PC-3 (cell line): ENCODE data around the gene MBNL1. TPM values are rescaled to one million over a fixed set of nuclear protein-coding genes. Genes with fewer than 3 reads are reported as not detected.
A peak's percentile ranks its signal among the peaks of the same experiment; 100 is the strongest.

Experiments
- ATAC-seq: fragments of 200-7000 bp; cut with Tn5 transposase; 2 replicates; pipeline ENCODE4 v1.9.1; 2020; ENCODE audit warnings: mild to moderate bottlenecking, moderate library complexity
- BruUV-seq: library from RNA; stranded (reverse); fragments of 400-500 nt; replicated peaks from 2 replicates; lab custom pipeline; 2021; lab: Mats Ljungman, UMichigan
- CTCF ChIA-PET: fragments of 300-600 bp; sonication (Branson Sonifier 250); formaldehyde crosslinking; loops from one replicate; lab custom pipeline; 2022; ENCODE audit warnings: antibody characterized with exemption; lab: Charles Lee
- POLR2A ChIA-PET: fragments of 300-600 bp; sonication (Branson Sonifier 250); formaldehyde crosslinking; loops from one replicate; lab custom pipeline; 2022; ENCODE audit warnings: antibody characterized with exemption; ENCODE audit not compliant: unreplicated experiment; lab: Charles Lee
- DNase-seq: peaks from one replicate; pipeline ENCODE4 v3.0.0-alpha.2; 2015
- H2AFZ ChIP-seq: fragments of 300-600 bp; sonication (generic); 2 replicates; pipeline ENCODE4 v1.6.0; 2016; ENCODE audit warnings: antibody characterized with exemption, low read length
- H3F3A ChIP-seq: fragments of 300-600 bp; sonication (generic); one replicate; pipeline ENCODE4 v1.6.0; 2017; ENCODE audit warnings: antibody characterized with exemption, low read length, control low read depth, mild to moderate bottlenecking; ENCODE audit not compliant: unreplicated experiment
- H3K27ac ChIP-seq: fragments of 300-600 bp; sonication (generic); 2 replicates; pipeline ENCODE4 v1.5.1; 2016; ENCODE audit warnings: mild to moderate bottlenecking, low read length
- H3K27me3 ChIP-seq: fragments of 300-600 bp; sonication (generic); 2 replicates; pipeline ENCODE4 v1.6.1; 2016; ENCODE audit warnings: low read length, mixed read lengths
- H3K36me3 ChIP-seq: fragments of 300-600 bp; sonication (generic); 2 replicates; pipeline ENCODE4 v1.6.1; 2016; ENCODE audit warnings: low read depth, mixed run types, low read length, mixed read lengths
- H3K4me1 ChIP-seq: fragments of 300-600 bp; sonication (generic); 2 replicates; pipeline ENCODE4 v1.5.1; 2016; ENCODE audit warnings: low read length; ENCODE audit not compliant: insufficient read depth
- H3K4me2 ChIP-seq: fragments of 300-600 bp; sonication (generic); 2 replicates; pipeline ENCODE4 v1.6.0; 2016; ENCODE audit warnings: low read length
- H3K4me3 ChIP-seq: fragments of 300-600 bp; sonication (generic); 2 replicates; pipeline ENCODE4 v1.5.1; 2016; ENCODE audit warnings: mild to moderate bottlenecking, low read length, mixed read lengths
- H3K79me2 ChIP-seq: fragments of 300-600 bp; sonication (generic); 2 replicates; pipeline ENCODE4 v1.6.1; 2017; ENCODE audit warnings: low read length, mixed read lengths
- H3K9ac ChIP-seq: fragments of 300-600 bp; sonication (generic); 2 replicates; pipeline ENCODE4 v1.6.0; 2016; ENCODE audit warnings: mild to moderate bottlenecking, low read length
- H3K9me2 ChIP-seq: fragments of 300-600 bp; sonication (generic); replicated peaks from 2 replicates; pipeline ENCODE4 v1.6.1; 2016; ENCODE audit warnings: mixed run types, low read length, mixed read lengths
- H3K9me3 ChIP-seq: fragments of 300-600 bp; sonication (generic); 2 replicates; pipeline ENCODE4 v1.6.1; 2016; ENCODE audit warnings: low read length, mixed read lengths
- H4K20me1 ChIP-seq: fragments of 300-600 bp; sonication (generic); 2 replicates; pipeline ENCODE4 v1.6.1; 2016; ENCODE audit warnings: low read length, mixed read lengths
- CTCF ChIP-seq: fragments of 300-600 bp; sonication (generic); conservative IDR thresholded peaks from 2 replicates; pipeline ENCODE4 v1.5.1; 2017; ENCODE audit warnings: antibody characterized with exemption, low read depth, mild to moderate bottlenecking, low read length
- EZH2 ChIP-seq: fragments of 300-600 bp; sonication (generic); IDR thresholded peaks from one replicate; pipeline ENCODE4 v1.6.1; 2017; ENCODE audit warnings: antibody characterized with exemption, mild to moderate bottlenecking, low read length; ENCODE audit not compliant: unreplicated experiment
- EZH2phosphoT487 ChIP-seq: fragments of 300-600 bp; sonication (generic); IDR thresholded peaks from 2 replicates; pipeline ENCODE4 v1.6.1; 2018; ENCODE audit warnings: mild to moderate bottlenecking, antibody characterized with exemption, low read length, borderline replicate concordance
- intact Hi-C: fragments of 100-400 bp; cut with micrococcal nuclease; formaldehyde crosslinking; loops from 2 replicates; pipeline ENCODE4 v1.9.0; 2023
- total RNA-seq: library from RNA; depleted of rRNA; stranded (reverse); fragments of >200 nt; gene quantifications from 2 replicates; pipeline ENCODE4 v1.2.3, GENCODE V29; 2014

Gene MBNL1
- total RNA-seq, 1 experiment from 2014 or later: 161 TPM

DNA sequence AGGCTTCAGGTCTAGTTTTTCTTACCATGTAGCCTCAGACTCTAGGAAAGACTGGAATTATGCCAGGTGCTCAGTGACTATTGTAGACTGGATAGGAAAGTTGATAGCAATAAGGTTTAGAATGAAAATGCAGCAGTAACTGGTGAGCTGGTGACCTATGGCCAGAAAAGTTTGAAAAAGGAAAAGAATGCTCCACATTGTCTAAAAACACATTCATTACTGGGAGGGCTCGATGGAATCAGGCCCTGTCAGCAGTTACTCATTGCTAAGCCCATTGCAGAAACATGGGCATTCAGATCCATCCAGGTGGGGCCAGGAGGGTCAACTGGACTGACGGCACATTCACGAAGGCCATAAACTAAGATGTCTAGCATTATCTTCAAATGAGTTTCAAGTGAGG is 8.7 kb upstream of the MBNL1 start:
- Histone ChIP-seq H3K27ac (peak overlapping the region; percentile 7; the same call in 1 of the 2 replicates), H3K4me2 (peak overlapping the region; percentile 40), H3K9me2 (no peaks in the 10 kb centered on the region), H3K36me3 (no peaks in the 10 kb centered on the region), H3F3A (no peaks in the 10 kb centered on the region), H3K4me3 (no peak overlapping the region), H2AFZ (no peak overlapping the region; the same call in 1 of the 2 replicates), H3K9ac (no peak overlapping the region), H3K9me3 (no peaks in the 10 kb centered on the region), H3K4me1 (peaks cover 32% of the 10 kb centered on the region), H3K79me2 (no peaks in the 10 kb centered on the region), H4K20me1 (no peaks in the 10 kb centered on the region), H3K27me3 (no peaks in the 10 kb centered on the region)
- no TSS peak for BruUV-seq
- intact Hi-C loops: no loop called here
- 0 out of 2 replicates have a peak, but pooled peaks have one; percentile 8 for ATAC-seq
- ChIA-PET CTCF (no interaction called here), POLR2A (no interaction called here)
- peak; percentile 78 for DNase-seq
- TF ChIP-seq EZH2 (no peak), CTCF (no peak), EZH2phosphoT487 (no peak)

GRCh38 chr3:152260529-152260928 is 8.2 kb upstream of the MBNL1 start:
- ATAC-seq (no peak), DNase-seq (no peak)
- ChIA-PET CTCF (no interaction called here), POLR2A (no interaction called here)
- no peaks in the 10 kb centered on the region for H3K9me2 ChIP-seq
- TF ChIP-seq EZH2phosphoT487: no peak
- H3K4me1 ChIP-seq: peaks cover 32% of the 10 kb centered on the region
- H3K4me2 ChIP-seq: no peak overlapping the region
- no peaks in the 10 kb centered on the region for H3K9me3 ChIP-seq
- no peak overlapping the region for H3K9ac ChIP-seq
- peak overlapping the region; percentile 7 for H3K27ac ChIP-seq
- no peak overlapping the region for H2AFZ ChIP-seq
- H3K4me3 ChIP-seq: no peak overlapping the region
- no peaks in the 10 kb centered on the region for H3F3A ChIP-seq
- H3K79me2 ChIP-seq: no peaks in the 10 kb centered on the region
- BruUV-seq: no TSS peak
- no peaks in the 10 kb centered on the region for H4K20me1 ChIP-seq
- H3K27me3 ChIP-seq: no peaks in the 10 kb centered on the region
- H3K36me3 ChIP-seq: no peaks in the 10 kb centered on the region
- intact Hi-C loops: no loop called here

DNA sequence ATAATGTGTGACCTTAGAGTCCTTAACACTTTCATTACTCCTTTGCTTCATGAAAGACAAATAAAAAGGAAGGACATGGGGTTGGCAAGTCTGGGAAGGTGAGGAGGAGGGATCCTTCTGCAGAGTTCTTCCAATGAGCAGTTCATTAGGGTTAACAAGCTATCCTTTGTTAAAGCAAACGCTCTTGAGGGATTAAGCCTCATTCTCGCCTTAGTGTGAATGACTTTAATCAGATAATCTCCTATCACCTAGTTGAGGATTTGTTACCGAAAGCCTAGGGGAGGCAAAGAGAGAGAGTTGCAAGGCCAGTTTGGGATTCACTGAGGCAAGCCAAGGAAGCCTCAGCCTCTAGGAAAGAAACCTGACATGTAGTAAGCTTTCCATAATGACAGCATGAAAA is 7.4 kb upstream of the MBNL1 start:
- Histone ChIP-seq H3K27me3 (no peaks in the 10 kb centered on the region), H3F3A (no peaks in the 10 kb centered on the region), H3K9me3 (no peaks in the 10 kb centered on the region), H3K4me3 (no peak overlapping the region), H3K9me2 (no peaks in the 10 kb centered on the region), H3K36me3 (no peaks in the 10 kb centered on the region), H4K20me1 (no peaks in the 10 kb centered on the region), H3K79me2 (no peaks in the 10 kb centered on the region), H2AFZ (no peak overlapping the region), H3K27ac (no peak overlapping the region), H3K9ac (no peak overlapping the region), H3K4me1 (peaks cover 38% of the 10 kb centered on the region), H3K4me2 (no peak overlapping the region)
- TF ChIP-seq EZH2 (no peak), EZH2phosphoT487 (no peak), CTCF (no peak)
- intact Hi-C loops: no loop called here
- POLR2A ChIA-PET: no interaction called here
- DNase-seq: no peak
- BruUV-seq: no TSS peak
- no peak for ATAC-seq
- CTCF ChIA-PET: no interaction called here
